Measurements from ENCODE around the gene S100A6. TPM values are rescaled to one million over a fixed set of nuclear protein-coding genes. Genes with fewer than 3 reads are reported as not detected.
"Not testable (repeated sequence)": the region's sequence is repeated elsewhere in the genome, so short reads cannot be mapped to it uniquely, and the experiment has no call there.

Gene S100A6
- total RNA-seq, 4 donors from 2014 or later: 315 to 566 (median 427) TPM

GRCh38 chr1:153532181-153532580 is 3.6 kb downstream of the S100A6 start:
- no peak for ATAC-seq (ENCODE audit: low FRiP score)

DNA sequence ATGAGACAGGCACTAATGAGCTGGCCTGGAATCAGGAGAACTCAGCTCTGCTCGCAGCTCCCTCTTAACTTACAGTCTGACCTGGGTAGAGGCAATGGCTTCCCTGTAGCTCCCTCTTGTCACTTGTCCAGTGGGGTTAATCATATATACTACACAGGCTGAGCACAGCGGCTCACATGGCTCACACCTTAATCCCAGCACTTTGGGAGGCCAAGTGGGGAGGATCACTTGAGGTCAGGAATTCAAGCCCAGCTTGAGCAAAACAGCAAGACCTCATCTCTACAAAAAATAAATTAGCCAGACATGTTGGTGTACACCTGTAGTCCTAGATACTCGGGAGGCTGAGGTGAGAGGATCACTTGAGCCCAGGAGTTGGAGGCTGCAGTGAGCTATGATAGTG is 4.2 kb downstream of the S100A6 start:
- TF ChIP-seq, protein P1, sequence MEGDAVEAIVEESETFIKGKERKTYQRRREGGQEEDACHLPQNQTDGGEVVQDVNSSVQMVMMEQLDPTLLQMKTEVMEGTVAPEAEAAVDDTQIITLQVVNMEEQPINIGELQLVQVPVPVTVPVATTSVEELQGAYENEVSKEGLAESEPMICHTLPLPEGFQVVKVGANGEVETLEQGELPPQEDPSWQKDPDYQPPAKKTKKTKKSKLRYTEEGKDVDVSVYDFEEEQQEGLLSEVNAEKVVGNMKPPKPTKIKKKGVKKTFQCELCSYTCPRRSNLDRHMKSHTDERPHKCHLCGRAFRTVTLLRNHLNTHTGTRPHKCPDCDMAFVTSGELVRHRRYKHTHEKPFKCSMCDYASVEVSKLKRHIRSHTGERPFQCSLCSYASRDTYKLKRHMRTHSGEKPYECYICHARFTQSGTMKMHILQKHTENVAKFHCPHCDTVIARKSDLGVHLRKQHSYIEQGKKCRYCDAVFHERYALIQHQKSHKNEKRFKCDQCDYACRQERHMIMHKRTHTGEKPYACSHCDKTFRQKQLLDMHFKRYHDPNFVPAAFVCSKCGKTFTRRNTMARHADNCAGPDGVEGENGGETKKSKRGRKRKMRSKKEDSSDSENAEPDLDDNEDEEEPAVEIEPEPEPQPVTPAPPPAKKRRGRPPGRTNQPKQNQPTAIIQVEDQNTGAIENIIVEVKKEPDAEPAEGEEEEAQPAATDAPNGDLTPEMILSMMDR (IDR thresholded peaks at IDR 0.05): no peak
- DNase-seq (ENCODE audit: low spot score): no peak
- no peak for ATAC-seq (ENCODE audit: low FRiP score)

More at GRCh38 chr1:153532181-153532580, 3.6 kb downstream of the S100A6 start:
- DNase-seq (ENCODE audit: low spot score): no peak
- TF ChIP-seq, protein P1 (IDR thresholded peaks at IDR 0.05): no peak

DNA sequence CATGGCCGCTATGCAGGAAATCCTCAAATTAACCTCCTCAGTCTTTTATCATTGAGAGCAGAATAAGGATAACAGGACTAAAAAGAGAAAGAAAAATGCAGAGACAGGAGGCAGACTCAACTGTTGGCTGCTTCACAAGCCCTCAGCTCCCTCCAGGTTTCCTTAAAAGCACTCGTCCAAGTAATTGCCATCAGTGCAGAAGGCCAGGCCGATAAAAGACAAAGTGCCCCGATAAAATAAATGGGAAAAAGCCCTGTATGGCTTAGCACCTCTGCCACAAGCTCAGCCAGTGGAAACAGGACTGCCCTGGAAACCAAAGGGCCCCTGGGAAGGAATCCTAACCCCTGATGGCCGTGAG is 8.1 kb downstream of the S100A6 start:
- DNase-seq (ENCODE audit: low spot score) (no peak), ATAC-seq (ENCODE audit: low FRiP score) (no peak)
- TF ChIP-seq, protein P1 (IDR thresholded peaks at IDR 0.05): no peak

- TF ChIP-seq, protein P1 (IDR thresholded peaks at IDR 0.05): no peak
- ATAC-seq (ENCODE audit: low FRiP score): no peak
- no peak for DNase-seq (ENCODE audit: low spot score)
These were observed 8.6 kb downstream of the S100A6 start for GRCh38 chr1:153527023-153527682.

DNA sequence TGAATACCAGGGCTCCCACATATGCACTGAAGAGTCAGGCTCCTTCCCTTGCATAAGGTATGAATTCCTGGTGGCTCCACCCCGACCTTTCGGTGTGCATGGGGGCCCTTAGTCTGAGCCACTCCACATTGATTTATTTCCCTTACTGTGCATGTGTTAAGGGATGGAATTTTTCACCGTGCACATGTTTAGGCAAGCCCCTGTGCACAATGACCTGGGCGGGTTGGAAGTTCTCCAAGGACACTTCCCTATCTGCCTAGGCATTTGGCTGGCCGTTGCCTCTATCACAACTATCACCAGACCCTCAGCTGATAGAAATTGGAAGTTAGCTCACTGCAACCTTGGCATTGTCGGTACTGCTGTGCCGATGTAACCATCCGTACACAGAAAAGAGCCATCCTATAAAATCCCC is 9.7 kb downstream of the S100A6 start:
- no peak for ATAC-seq (ENCODE audit: low FRiP score)
- TF ChIP-seq, protein P1 (IDR thresholded peaks at IDR 0.05): no peak
- DNase-seq (ENCODE audit: low spot score): no peak

- no peak for ATAC-seq (ENCODE audit: low FRiP score)
- no peak for DNase-seq (ENCODE audit: low spot score)
- TF ChIP-seq, protein P1 (IDR thresholded peaks at IDR 0.05): no peak
These were observed 10.6 kb downstream of the S100A6 start for GRCh38 chr1:153525088-153525728.

- not testable (repeated sequence) for DNase-seq (ENCODE audit: low spot score)
These were observed 13.3 kb downstream of the S100A6 start for GRCh38 chr1:153522353-153523048.

GRCh38 chr1:153521808-153522207 is 14.0 kb downstream of the S100A6 start:
- DNase-seq (ENCODE audit: low spot score); ATAC-seq (ENCODE audit: low FRiP score): not testable (repeated sequence)

More at GRCh38 chr1:153522353-153523048, 13.3 kb downstream of the S100A6 start:
- not testable (repeated sequence) for ATAC-seq (ENCODE audit: low FRiP score)
